ENCODE measurements around the gene PDCD5.

Gene PDCD5

DNA sequence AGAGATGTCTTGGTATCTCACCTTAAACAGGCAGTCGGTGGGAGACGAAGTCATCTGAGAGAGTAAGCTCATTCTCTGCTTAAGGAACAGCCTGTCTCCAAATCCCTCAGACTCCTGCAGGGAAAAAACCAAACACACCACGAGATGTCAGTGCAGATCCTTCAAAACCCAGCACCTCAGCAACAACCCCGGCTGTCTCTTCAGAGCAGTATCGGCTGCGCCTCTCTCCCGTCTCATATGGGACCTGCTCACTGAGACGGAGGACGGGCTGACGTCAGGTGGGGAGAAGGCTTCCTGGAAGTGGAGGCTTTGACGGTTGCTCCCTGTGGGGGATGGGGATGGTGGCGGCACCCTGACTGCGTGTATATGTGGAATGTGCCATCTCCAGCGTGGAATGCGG, 50.4 kb downstream of the PDCD5 start:
- peaks cover 5% of the 10 kb centered on the region for H3K4me1 Mint-ChIP-seq
- TF ChIP-seq, protein P1, sequence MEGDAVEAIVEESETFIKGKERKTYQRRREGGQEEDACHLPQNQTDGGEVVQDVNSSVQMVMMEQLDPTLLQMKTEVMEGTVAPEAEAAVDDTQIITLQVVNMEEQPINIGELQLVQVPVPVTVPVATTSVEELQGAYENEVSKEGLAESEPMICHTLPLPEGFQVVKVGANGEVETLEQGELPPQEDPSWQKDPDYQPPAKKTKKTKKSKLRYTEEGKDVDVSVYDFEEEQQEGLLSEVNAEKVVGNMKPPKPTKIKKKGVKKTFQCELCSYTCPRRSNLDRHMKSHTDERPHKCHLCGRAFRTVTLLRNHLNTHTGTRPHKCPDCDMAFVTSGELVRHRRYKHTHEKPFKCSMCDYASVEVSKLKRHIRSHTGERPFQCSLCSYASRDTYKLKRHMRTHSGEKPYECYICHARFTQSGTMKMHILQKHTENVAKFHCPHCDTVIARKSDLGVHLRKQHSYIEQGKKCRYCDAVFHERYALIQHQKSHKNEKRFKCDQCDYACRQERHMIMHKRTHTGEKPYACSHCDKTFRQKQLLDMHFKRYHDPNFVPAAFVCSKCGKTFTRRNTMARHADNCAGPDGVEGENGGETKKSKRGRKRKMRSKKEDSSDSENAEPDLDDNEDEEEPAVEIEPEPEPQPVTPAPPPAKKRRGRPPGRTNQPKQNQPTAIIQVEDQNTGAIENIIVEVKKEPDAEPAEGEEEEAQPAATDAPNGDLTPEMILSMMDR (IDR thresholded peaks at IDR 0.05; ENCODE audit: unreplicated experiment in 3 of 3): no peak

More for the DNA sequence above, 50.4 kb downstream of the PDCD5 start:
- no peak overlapping the region for H3K4me3 Mint-ChIP-seq
- H3K27me3 Mint-ChIP-seq (ENCODE audit: low read depth): no peaks in the 10 kb centered on the region
- peaks cover 34% of the 10 kb centered on the region for H3K36me3 Mint-ChIP-seq (ENCODE audit: low read depth)
- H3K27ac Mint-ChIP-seq: no peak overlapping the region
- no peaks in the 10 kb centered on the region for H3K9me3 Mint-ChIP-seq
